GM19467 (cell line): ENCODE measurements around the gene NDUFS7.

Experiments used
- ATAC-seq: cut with Tn5 transposase; IDR thresholded peaks from one replicate; pipeline ENCODE4 v1.9.1; 2021; ENCODE audit warnings: mild to moderate bottlenecking, moderate library complexity; ENCODE audit not compliant: unreplicated experiment

NDUFS7 gene

DNA sequence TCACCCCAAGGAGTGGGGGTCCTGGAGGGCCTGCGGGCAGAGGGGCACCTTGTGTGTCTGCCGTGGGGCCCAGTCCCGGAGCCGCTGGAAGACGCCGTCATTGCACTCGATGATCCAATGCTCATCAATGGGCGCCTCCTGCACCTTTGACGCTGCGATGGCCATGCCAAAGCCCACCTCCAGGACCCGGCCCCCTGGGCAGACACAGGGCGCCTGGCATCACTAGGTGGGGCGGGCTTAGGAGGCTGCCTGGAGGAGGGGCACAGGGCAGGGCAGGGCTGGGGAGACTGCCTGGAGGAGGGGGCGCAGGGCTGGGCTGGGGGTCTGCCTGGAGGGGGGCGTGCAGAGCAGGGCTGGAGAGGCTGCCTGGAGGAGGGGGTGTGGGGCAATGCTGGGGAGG, 16.0 kb downstream of the NDUFS7 start:
- no peak for ATAC-seq

DNA sequence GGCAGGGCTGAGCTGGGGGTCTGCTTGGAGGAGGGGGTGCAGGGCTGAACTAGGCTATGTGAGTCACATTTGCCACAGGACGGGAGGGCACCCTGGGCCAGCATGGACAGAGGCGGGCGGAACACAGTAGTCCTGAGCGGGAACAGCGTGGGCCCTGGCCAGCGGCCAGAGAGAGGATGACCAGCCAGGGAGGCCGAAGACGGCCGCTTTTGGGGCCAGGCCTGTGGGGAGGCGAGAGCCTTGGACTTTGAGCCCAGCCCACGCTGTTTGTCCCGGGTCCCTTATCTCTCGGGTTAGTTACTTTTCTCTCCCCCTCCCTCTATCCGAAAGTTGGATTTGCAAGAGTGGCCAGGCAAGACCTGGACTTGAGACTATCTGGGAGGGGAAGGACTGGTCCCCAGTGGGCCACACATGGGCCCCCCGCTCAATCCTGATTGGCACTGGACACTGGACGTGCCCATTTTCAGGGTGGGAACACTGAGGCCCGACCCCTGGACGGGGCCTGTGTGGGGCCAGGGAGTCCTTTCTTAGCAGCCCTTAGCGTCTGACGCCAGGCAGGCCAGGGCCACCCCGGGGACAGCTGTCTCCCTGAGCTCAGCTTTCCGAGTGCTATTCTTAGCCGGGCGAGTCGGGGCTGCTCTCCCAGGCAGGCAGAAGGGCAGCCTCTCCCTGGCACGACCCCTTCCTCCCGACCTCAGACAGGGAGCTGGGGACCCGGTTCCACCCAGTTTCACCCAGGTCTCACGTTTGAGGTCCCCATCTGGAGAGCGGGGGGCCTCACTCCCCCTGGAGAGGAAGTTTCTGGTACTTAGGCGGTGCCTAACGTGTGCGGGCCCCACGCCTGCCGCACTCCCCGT, 16.8 kb downstream of the NDUFS7 start:
- ATAC-seq: no peak

DNA sequence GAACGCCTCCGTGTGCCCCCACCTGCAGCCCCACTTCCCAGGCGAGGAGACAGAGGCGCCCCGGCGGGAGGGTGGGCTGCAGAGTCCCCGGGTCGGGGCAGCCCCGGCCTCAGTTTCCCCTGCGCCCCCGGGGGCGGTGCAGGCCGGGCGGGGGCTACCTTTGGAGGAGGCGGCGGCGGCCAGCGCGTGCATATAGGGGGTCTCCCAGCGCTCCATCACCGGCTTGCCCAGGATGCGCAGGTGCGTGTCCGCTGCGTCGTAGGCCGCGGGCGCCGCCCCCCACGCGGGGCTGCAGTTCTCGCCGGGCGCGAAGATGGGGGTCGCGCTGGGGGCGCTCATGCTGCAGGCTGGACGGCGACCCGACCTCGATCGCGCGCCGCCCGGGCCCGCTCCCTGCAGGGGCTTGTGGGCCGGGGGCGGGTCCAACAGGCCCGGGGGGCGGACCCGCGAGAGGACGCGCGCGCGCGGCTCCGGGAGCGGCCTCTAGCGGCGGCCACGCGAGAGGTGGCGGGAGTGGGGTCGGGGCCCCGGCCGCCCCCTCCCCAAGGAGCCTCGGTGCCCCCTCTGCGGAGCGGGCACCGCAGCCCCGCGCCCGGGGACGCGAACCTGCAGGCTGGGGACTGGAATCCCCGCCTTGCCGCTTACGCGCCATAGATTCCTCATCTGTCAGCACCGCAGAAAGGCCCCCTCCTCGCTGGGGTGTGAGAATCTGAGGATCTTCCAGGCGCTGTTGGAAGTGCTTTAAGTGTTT, 17.6 kb downstream of the NDUFS7 start, which contains the start of gene GAMT:
Gene GAMT (minus strand): TSS at position 405 of the 751 bp plus-strand sequence. CDS start 66 bp downstream, at position 339.
- ATAC-seq: no peak

DNA sequence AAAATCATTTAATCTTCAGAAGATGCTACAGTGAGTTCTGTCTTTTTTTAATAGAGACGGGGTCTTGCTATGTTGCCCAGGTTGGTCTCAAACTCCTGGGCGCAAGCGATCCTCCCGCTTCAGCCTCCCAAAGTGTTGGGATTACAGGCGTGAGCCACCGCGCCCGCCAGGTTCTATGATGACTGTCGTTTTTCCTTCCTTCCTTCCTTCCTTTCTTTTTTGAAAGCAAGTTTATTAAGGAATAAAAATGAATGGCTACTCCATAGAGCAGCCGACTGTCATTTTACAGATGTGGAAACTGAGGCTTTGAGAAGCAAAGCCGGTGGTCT, 18.1 kb downstream of the NDUFS7 start:
- no peak for ATAC-seq

DNA sequence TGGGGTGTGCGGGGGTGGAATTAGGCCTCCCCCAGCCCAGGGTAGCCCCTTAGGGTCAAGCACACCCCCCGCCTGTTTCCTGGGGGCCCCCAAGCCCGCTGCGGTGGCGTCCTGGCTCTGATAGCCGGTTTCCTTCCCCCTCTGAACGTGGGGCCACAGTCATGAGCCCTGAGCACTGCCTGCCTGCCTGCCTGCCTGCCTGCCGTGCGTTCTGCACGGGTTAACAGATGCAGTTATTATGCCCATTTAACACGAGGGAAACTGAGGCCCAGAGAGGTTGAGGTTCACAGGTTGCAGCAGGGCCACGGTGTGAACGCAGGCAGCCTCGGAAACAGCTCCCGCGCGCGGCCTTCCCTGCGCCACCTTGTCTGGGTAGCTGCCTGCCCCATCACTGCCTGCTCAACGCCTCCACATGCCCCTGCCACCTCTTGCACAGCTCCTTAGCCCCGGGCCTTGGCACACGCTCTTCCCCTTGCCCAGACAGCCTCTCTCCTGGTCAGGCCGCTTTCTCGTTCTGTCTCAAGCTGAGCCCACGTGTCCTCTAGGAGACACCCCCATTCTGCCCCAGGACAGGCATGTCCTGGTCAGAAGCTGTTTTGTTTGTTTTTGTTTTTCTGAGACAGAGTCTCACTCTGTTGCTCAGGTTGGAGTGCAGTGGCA, 18.8 kb downstream of the NDUFS7 start:
- no peak for ATAC-seq

DNA sequence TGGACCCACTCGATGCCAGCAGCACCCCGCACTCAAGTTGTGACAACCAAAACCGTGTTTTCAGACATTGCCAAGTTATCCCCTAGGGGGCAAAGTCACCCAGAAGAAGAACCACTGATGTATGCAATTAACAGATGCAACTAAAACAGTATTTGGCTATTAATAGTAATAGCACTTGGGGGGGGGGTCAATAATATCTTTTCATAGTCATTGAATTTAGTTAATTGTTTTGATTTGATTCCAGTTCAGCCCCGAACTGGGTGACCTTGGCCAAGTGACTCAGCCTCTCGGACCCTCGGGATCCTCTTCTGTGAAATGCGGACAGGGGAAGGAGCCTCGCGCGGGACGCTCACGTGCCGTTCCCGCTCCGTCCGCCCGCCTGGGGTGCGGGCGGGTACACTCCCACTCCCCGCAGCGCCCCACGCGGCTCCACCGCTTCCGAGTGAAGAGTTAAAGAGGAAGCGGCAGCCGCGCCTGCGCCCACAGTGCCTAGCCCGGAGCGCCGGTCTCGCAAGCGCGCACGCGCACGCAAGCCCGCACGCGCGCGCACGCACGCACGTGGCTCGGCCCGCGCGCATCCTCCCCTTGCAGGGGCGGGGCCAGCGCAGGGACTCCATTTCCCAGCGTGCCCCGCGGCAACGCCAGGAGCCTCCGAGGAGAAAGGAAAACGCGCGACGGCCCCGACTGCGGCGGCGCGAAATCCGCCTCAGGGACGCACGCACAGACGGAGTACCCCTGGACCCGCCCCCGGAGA, 23.2 kb downstream of the NDUFS7 start:
- peak; percentile 73 for ATAC-seq

DNA sequence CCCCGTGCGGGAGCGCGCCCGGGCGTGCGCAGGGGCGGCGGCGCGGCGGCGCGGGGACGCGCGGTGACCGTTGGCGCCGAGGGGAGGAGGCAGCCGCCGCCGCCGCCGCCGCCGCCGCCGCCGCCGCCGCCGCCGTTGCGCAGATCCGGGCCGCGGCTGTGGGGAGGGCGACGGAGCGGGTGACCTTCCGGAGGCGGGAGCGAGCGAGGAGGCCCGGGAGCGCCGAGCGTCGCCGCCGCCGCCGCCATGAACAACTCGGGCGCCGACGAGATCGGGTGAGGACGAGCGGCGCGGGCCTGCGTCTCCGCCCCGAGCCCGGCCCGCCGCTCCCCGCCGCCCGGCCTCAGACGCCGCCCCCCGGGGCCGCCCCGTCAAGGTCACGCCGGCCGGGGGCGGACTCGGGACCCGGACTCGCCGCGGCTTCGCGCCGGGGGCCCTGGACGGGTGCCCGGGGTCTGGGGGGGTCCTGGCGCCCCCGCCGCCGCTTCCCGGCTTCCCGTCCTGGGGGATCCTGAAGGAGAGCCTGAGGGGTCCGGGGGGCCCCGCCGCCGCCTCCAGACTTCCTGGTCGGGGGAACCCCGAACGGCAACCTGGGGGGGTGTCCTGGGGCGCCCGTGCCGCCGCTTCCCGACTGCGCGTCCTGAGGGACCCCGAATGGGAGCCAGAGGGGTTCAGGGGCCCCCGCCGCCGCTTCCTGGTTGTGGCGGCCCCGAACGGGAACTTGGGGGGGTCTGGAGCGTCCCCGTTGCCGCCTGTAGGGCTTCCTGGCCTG, 24.0 kb downstream of the NDUFS7 start, which contains the start of gene DAZAP1:
Gene DAZAP1 (plus strand): TSS at position 59 of the 772 bp plus-strand sequence. CDS start 188 bp downstream, at position 247.
- ATAC-seq: peak; percentile 26

DNA sequence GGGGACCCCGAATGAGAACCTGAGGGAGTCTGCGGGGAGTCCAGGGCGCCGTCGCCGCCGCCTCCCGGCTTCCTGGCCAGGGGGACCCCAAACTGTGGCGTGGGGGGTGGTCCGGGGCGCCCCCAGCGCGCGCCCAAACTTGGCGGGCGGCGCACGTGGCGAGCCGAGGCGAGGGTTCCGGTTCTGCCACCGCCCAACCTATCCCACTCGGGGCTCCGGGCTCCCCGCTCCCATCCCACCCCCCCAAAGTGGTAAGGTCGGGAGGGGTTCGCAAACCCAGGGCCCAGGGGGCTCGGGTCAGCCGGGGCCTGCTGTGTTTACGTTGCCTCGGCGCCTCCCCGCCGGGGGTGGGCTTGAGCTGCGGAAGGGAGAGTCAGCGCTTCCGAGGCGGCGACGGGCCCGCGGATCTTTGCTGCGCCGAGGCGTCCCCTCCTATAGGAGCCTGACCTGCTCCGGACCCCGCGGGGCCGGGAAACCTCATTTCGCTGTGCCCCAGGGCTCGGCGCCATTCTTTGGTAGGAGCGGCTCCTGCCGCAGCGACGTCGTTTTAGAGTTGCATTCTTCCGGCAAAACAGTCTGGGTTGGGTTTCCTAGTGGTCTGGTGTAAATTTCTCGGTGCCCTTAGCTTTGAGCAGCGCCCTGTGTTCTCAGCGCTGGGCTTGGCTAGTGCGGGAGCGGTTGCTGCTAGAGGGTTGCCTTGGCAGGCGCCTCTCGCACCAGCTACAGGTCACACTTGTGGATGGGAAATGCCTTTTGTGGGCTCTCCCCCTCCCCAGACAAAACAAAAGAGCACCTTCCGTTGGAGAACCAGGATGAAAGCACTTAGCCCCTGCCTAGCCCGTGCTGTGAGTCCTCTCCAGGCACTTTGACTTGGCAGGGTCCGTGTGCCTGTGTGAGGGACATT, 24.8 kb downstream of the NDUFS7 start:
- no peak for ATAC-seq

DNA sequence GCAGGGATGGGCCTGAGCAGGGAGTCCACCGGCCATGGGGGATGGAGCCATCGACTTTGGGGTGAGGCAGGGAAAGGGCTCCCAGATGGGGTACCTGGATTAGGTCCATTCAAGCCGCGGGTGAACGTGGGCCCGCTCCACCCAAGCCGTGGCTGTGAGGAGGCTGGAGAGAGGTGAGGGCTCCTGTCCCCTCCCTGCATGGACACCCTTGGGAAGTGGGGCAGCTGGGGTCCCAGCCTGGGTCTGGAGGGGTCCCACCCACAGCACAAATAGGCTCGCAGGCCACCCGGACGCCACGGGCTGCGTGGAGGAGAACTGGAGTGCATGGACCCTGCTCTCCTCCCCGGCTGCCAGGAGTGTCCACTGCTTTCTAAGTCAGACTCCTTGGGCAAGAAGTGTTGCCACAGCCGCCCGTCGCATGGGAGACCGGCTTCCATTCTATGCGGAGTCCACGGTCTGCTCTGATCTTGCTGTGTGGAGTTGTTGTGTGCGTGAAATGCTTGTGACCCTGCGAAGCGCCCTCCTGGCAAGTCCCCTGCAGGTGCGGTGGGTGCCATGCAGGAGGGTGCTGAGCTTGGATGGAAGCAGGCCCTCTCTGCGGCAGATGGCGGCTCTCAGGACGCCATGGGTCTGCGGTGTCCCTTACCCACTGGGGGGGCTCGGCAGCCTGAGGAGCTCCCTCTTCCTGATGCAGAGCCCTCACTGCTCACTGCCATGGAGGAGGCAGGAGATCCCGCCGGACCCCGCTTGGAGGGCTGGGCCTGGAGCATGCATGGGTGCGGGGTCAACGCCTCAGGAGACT, 25.7 kb downstream of the NDUFS7 start:
- no peak for ATAC-seq

DNA sequence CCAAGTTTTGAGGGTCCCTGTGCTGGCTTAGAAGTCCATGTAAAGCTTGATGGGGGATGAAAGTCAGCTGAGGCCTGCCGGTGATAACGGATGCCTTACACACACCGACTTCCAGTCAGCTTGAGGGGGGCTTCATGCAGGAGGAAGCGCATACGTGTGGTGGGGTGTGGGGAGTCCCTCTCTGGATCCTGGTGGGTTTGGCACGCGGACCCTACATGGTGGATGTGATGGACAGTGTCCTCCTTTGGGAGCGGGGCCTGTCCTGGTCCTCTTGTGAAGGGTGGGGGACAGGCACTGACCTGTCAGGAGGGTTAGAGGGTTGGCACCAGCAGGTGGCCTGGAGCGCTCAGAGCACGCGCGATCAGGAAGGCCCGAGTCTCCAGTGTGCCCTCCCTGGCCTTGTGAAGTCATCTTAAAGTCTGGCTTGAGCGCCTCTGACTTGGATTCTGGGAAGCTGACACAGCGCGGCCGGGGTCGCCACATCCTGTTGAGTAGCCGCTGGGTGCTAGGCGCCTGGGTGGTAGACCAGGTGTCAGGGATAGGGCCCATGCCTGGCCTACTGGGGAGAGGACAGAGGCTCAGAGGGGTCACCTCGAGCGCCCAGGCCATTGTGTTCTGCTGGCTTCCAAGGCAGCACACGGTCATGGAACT, 26.6 kb downstream of the NDUFS7 start:
- no peak for ATAC-seq

DNA sequence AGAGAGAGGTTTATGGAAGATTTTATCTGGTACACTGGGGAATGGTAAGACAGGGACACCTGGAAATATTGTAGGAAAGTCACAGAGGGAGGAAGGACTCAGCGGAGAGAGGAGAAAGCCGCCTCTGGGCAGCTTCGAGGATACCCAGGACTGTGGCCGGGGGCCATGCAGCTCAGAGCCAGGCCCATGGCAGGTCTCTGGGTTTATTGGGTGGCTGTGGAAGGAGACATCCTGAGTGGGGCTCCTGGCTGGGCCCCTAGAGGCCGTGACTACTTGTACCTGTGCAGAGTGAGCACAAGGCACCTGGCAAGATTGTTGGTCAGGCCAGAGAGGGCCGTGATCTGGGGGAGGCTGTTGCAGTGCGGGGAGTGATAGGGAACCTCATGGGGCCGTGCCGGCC, 27.1 kb downstream of the NDUFS7 start:
- ATAC-seq: no peak

DNA sequence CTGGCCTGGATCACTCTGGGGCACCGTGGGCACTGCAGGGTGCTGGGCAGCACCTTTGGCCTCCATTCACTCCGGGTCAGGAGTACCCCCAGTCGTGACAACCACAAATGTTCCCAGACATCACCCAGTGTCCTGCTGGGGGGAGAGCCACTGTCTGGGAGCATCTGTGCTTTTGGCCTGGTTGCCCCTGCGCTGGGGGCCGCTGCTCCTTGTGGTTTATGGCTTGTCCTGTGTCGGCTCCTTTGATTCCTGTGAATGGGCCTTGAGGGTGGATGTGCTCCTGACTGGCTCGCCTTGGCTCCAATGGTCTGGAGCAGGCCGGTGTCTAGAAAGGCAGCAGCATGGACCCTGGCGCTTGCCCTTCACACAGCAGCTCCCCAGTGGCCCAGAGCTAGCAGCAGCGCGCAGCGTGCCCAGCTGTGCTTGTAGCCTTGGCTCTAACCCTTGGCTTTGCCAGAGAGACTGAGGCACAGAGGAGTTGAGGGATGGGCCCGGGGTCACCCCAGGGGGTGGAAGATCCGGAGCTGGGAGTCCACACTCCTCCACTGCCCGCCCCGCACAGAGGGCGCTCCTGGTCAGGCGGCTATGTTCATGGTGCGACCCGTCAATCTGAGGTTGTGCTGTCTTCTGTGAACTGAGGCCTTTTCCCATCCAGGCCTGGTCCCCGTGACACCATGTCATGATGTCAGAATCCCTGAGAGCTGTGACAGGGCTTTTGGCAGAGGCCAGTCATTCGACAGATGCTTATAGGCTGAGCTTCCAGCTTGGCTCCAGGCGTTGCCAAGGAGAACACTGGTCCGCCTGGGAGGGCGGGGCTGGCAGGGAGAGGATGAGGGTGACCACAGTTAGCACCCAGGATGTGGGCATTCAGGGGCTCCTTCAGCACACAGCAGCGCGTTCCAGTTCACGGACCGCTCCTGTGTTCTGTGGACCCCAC, 27.8 kb downstream of the NDUFS7 start:
- no peak for ATAC-seq

DNA sequence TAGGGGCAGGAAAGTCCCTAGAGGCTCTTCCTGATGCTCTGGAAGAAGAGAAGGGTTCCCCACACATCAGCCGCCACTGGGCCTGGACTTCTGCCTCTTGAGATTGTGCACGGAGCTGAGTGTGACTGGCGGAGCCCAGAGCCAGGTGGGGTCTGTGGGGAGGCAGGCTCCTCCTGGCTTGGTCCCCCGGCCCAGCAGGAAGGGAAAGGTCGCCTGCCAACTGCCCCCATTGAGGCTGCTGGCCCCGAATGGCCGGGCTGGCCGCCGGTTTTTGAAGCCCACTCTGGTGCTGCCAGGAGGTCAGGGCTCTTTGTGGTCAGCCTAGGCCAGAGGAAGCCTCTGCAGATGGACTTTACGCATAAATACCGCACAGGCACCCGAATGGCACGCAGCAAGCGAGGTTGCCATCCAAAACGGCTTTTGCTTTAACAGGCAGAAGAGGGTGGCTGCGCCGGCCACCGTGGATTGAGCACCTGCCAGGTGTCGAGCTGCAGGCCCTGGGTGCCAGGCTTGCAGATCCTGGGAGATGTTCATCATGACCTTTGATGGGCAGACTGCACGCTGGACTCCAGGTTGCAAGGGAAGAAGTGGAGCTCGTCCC, 28.7 kb downstream of the NDUFS7 start:
- no peak for ATAC-seq

DNA sequence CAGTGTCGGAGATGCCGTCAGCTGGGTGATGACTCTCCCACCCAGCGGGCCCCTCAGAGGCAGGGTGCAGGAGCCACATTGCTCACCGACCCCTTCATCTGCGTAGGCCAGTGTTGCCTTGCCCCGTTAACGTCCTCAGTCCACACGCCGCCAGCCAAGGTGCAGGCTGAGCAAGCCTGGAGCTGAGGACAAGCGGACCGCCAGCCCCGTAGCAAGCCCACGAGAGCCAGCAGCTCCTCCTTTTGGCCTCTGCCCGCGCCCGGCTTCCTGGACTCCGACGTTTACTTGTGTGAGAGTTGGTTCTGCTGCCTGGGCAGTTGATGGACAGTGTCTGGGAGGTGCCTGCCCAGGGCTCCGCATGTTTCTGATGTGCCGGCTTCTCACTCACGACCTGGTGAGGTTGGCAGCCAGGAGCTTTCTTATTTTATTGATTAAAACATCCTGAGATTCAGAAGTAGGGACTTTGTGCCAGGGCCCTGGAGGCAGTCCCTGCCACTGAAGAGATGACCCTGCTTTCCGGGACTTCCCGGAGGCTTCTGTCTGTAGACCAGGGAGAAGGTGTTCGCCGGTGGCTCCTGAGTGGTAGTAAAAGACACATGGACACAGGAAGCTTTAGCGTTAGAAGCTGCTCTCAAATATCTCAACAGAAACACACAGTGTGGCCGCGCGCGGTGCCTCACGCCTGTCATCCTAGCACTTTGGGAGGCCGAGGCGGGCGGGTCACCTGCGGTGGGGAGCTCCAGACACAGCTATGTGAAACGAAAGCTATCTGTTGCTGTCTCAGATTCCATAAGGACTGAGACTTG, 29.5 kb downstream of the NDUFS7 start:
- no peak for ATAC-seq
